ENCODE measurements around the gene NT5C3B. TPM values are rescaled to one million over a fixed set of nuclear protein-coding genes. Genes with fewer than 3 reads are reported as not detected.

Gene NT5C3B
- total RNA-seq, 6 donors from 2014 or later = 35.1 to 61.8 (median 37.5) TPM

DNA sequence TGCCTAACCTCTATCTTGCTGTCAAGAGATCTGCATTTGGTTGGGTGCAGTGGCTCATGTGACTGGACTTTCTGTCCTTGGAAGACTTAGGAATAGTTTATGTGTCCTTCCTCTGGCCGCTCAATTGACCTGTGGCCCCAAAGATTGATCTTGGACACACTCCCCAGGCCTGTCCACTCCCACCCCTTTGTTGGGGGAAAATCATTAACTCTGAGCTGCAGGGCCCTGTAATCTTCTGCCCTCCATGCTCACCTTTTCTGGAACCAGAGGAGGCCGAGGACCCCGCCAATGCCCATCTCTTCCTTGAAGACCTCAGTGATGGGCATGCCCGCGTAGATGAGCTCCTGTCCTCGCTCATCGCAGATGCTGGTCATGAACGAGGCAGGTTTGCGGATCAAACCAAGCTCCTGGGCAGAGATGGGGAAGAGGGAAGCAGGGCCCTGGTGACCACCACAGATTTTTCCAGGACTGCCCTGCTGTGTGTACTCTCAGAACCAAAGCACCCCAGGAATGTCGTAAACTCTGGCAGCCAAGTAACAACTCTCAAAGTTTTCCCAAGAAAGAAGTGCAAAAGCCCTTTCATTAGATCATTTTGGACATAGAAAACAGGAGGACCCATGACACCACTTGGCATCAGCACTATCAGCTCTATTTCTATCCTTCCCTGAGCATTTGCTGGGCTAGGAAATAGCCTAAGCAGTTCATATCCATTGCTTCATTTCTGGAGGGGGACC is 37.7 kb upstream of the NT5C3B start:
- no peak for DNase-seq
- H3K4me3 ChIP-seq = no peak overlapping the region
- no peak for ATAC-seq (ENCODE audit: low FRiP score in 2 of 2)
- 94 to 98% methylated on average over 10 of the region's 10 CpGs for whole genome bisulfite sequencing, 2 donors
- no peak for TF ChIP-seq EP300 (IDR thresholded peaks at IDR 0.05)
- TF ChIP-seq POLR2A (IDR thresholded peaks at IDR 0.05) = no peak
- H3K27me3 ChIP-seq = no peaks in the 10 kb centered on the region
- no peak overlapping the region for H3K27ac ChIP-seq
- peaks cover 19 to 88% (median 69%) of the 10 kb centered on the region in 4 donors for H3K36me3 ChIP-seq
- H3K9me3 ChIP-seq = no peaks in the 10 kb centered on the region
- H3K4me1 ChIP-seq = peaks cover 0 to 3% (median 0%) of the 10 kb centered on the region in 4 donors

GRCh38 chr17:41871789-41872188 is 35.8 kb upstream of the NT5C3B start:
- Histone ChIP-seq H3K4me3 (no peak overlapping the region), H3K4me1 (peaks cover 0 to 3% (median 0%) of the 10 kb centered on the region in 4 donors), H3K36me3 (peaks cover 6 to 88% (median 60%) of the 10 kb centered on the region in 4 donors), H3K27me3 (no peaks in the 10 kb centered on the region), H3K9me3 (no peaks in the 10 kb centered on the region), H3K27ac (no peak overlapping the region)
- DNase-seq = no peak
- ATAC-seq (ENCODE audit: low FRiP score in 2 of 2) = no peak
- TF ChIP-seq POLR2AphosphoS5 (IDR thresholded peaks at IDR 0.05) = no peak
- TF ChIP-seq, protein P1, sequence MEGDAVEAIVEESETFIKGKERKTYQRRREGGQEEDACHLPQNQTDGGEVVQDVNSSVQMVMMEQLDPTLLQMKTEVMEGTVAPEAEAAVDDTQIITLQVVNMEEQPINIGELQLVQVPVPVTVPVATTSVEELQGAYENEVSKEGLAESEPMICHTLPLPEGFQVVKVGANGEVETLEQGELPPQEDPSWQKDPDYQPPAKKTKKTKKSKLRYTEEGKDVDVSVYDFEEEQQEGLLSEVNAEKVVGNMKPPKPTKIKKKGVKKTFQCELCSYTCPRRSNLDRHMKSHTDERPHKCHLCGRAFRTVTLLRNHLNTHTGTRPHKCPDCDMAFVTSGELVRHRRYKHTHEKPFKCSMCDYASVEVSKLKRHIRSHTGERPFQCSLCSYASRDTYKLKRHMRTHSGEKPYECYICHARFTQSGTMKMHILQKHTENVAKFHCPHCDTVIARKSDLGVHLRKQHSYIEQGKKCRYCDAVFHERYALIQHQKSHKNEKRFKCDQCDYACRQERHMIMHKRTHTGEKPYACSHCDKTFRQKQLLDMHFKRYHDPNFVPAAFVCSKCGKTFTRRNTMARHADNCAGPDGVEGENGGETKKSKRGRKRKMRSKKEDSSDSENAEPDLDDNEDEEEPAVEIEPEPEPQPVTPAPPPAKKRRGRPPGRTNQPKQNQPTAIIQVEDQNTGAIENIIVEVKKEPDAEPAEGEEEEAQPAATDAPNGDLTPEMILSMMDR (IDR thresholded peaks at IDR 0.05) = no peak
- TF ChIP-seq POLR2A (IDR thresholded peaks at IDR 0.05) = no peak
- TF ChIP-seq EP300 (IDR thresholded peaks at IDR 0.05) = no peak
- 95 to 96% methylated on average over 10 of the region's 10 CpGs for WGBS, 2 donors

DNA sequence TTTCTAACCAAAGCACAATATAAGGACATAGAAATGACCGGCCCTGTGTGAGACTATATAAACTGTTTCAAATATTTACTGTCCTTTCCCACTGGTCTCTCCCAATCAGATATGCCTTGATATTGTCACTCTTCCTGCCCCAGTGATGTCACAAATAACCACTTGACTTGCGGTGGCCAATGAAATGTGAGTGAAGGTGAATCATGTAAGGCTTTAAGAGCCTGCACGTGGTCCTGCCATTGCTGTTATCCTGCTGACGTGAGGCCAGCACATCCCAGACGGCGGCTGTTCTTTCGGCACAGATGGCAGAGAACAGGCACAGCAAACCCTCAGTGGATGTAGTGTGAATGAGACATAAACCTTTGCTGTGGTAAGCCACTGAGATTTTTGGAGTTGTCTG is 34.6 kb upstream of the NT5C3B start:
- ATAC-seq (ENCODE audit: low FRiP score in 2 of 2) (no peak), DNase-seq (no peak)
- TF ChIP-seq, protein P1 (IDR thresholded peaks at IDR 0.05) = no peak
- TF ChIP-seq POLR2AphosphoS5 (IDR thresholded peaks at IDR 0.05) (no peak), POLR2A (IDR thresholded peaks at IDR 0.05) (no peak), EP300 (IDR thresholded peaks at IDR 0.05) (no peak)
- Histone ChIP-seq H3K36me3 (peaks cover 6 to 89% (median 58%) of the 10 kb centered on the region in 4 donors), H3K4me3 (no peak overlapping the region), H3K27ac (no peak overlapping the region), H3K27me3 (no peaks in the 10 kb centered on the region), H3K4me1 (peaks cover 0 to 3% (median 0%) of the 10 kb centered on the region in 4 donors), H3K9me3 (no peaks in the 10 kb centered on the region)
- WGBS, 2 donors = 89% methylated on average over 7 of the region's 7 CpGs

DNA sequence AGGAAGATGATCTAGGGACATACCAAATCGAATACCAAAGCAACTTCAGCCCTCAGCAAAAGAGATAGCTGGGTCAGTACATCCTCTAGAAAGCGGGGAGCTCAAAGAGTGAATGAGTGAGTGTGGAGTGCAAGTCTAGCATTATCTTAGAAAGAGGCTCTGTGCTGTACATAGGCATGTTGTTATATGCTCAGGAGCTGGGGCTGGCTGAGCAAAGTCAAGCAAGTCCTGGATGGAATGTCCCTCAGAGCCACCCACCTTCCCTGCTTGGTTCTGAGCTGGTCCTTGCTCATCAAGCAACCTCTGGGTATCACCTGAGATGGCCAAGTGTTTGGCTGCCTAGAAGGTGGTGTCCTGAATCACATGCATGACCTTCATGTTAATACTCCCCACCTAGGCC is 34.1 kb upstream of the NT5C3B start:
- no peaks in the 10 kb centered on the region for H3K27me3 ChIP-seq
- no peaks in the 10 kb centered on the region for H3K9me3 ChIP-seq
- DNase-seq (no peak), ATAC-seq (ENCODE audit: low FRiP score in 2 of 2) (no peak)
- H3K4me1 ChIP-seq = peaks cover 0 to 5% (median 0%) of the 10 kb centered on the region in 4 donors
- WGBS, 2 donors = 87 to 92% methylated on average over 2 of the region's 2 CpGs
- H3K36me3 ChIP-seq = peaks cover 6 to 86% (median 58%) of the 10 kb centered on the region in 4 donors
- H3K27ac ChIP-seq = peak overlapping the region in 2 of 4 donors; percentile 4 to 30
- no peak overlapping the region for H3K4me3 ChIP-seq
- TF ChIP-seq EP300 (IDR thresholded peaks at IDR 0.05) (no peak), POLR2A (IDR thresholded peaks at IDR 0.05) (no peak), POLR2AphosphoS5 (IDR thresholded peaks at IDR 0.05) (no peak)
- TF ChIP-seq, protein P1 (IDR thresholded peaks at IDR 0.05) = no peak

DNA sequence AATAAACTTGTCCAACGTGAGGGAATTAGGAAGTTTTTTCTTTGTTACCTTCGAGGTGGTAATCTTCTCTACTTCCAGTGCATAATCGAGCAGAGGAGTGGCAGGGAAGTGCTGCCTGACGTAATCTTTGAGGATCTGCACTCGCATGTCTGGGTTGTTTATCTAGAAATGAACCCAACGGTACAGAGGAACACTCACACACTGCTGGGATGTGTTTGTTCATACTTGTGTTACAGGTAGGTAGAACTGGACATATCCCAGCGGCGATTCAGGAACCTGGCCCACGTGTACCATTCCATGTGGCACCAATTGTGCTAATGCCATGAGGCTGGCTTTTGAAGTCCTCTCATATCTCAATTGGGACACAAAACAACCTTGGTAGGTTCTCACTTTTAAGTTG is 33.4 kb upstream of the NT5C3B start:
- H3K36me3 ChIP-seq = peaks cover 6 to 79% (median 54%) of the 10 kb centered on the region in 4 donors

More for the DNA sequence above, 33.4 kb upstream of the NT5C3B start:
- no peak overlapping the region for H3K4me3 ChIP-seq
- H3K27me3 ChIP-seq = no peaks in the 10 kb centered on the region
- TF ChIP-seq EP300 (IDR thresholded peaks at IDR 0.05) (no peak), POLR2A (IDR thresholded peaks at IDR 0.05) (no peak), POLR2AphosphoS5 (IDR thresholded peaks at IDR 0.05) (peak in 1 of 2 donors; percentile 9)
- TF ChIP-seq, protein P1 (IDR thresholded peaks at IDR 0.05) = no peak
- ATAC-seq (ENCODE audit: low FRiP score in 2 of 2) (peak in 1 of 2 donors; percentile 38), DNase-seq (peak in 1 of 2 donors; percentile 76)
- H3K4me1 ChIP-seq = peaks cover under 1 to 5% (median 2%) of the 10 kb centered on the region in 4 donors
- WGBS, 2 donors = 53 to 60% methylated on average over 9 of the region's 9 CpGs
- H3K27ac ChIP-seq = peak overlapping the region in 2 of 4 donors; percentile 4 to 7
- H3K9me3 ChIP-seq = no peaks in the 10 kb centered on the region

Measured in upper lobe of left lung (tissue), 6 donors.